ENCODE measurements around the gene CFC1B. TPM values are rescaled to one million over a fixed set of nuclear protein-coding genes. Genes with fewer than 3 reads are reported as not detected.
"Not testable (repeated sequence)": the region's sequence is repeated elsewhere in the genome, so short reads cannot be mapped to it uniquely, and the experiment has no call there.

CFC1B gene
- total RNA-seq (not detected), polyA plus RNA-seq (ENCODE audit: insufficient read length in 6 of 6) (not detected)
- long read RNA-seq, donor 1, result 0 reads
- long read RNA-seq, donor 2, partial matches to known transcripts, result 0 of 29 reads
- long read RNA-seq, donor 2, other reads (novel, unspliced or antisense), result 29 of 29 reads
- long read RNA-seq, donor 3, result 0 reads
- long read RNA-seq, donor 4, result 0 reads
- long read RNA-seq, donor 5, partial matches to known transcripts, result 7 of 7 reads
- long read RNA-seq, donor 5, other reads (novel, unspliced or antisense), result 0 of 7 reads
- long read RNA-seq, donor 6, partial matches to known transcripts, result 0 of 15 reads
- long read RNA-seq, donor 6, other reads (novel, unspliced or antisense), result 15 of 15 reads
- long read RNA-seq, donor 7, result 0 reads
- long read RNA-seq, donor 8, result 0 reads
- long read RNA-seq, donor 9, result 0 reads
- long read RNA-seq, donor 10, result 0 reads
- long read RNA-seq, donor 11, partial matches to known transcripts, result 13 of 45 reads
- long read RNA-seq, donor 11, other reads (novel, unspliced or antisense), result 32 of 45 reads
- long read RNA-seq, donor 12, result 0 reads

- H3K9me3 ChIP-seq; H3K4me3 ChIP-seq; ATAC-seq; intact Hi-C loops (cut with DNase I); H3K36me3 ChIP-seq; DNase-seq; H3K27ac ChIP-seq; H3K4me1 ChIP-seq; H3K27me3 ChIP-seq: not testable (repeated sequence)
Measured at GRCh38 chr2:130520992-130521391, at the start of gene CFC1B. Gene CFC1B (plus strand): TSS chr2:130521222. CDS start chr2:130521485, 263 bp downstream.

GRCh38 chr2:130491073-130491472 is 29.9 kb upstream of the CFC1B start:
- intact Hi-C loops (cut with DNase I); H3K9me3 ChIP-seq; H3K36me3 ChIP-seq; ATAC-seq; H3K4me3 ChIP-seq; H3K4me1 ChIP-seq; H3K27ac ChIP-seq; H3K27me3 ChIP-seq: not testable (repeated sequence)
- peak in 1 of 4 donors; percentile 0 for DNase-seq

GRCh38 chr2:130509228-130509627 is 11.8 kb upstream of the CFC1B start, which contains the start of gene POTEI:
Gene POTEI (minus strand): TSS chr2:130509328. CDS start chr2:130509235, 93 bp downstream.
- DNase-seq; H3K9me3 ChIP-seq; intact Hi-C loops (cut with DNase I); H3K4me3 ChIP-seq; H3K36me3 ChIP-seq; H3K4me1 ChIP-seq; H3K27ac ChIP-seq; H3K27me3 ChIP-seq; ATAC-seq: not testable (repeated sequence)

- H3K36me3 ChIP-seq; H3K27me3 ChIP-seq; H3K4me3 ChIP-seq; H3K27ac ChIP-seq; H3K4me1 ChIP-seq; ATAC-seq; intact Hi-C loops (cut with DNase I); DNase-seq; H3K9me3 ChIP-seq: not testable (repeated sequence)
Measured at GRCh38 chr2:130510807-130511746, 9.9 kb upstream of the CFC1B start.

GRCh38 chr2:130511747-130512451 is 9.1 kb upstream of the CFC1B start:
- H3K27me3 ChIP-seq; H3K4me1 ChIP-seq; ATAC-seq; intact Hi-C loops (cut with DNase I); H3K27ac ChIP-seq; H3K36me3 ChIP-seq; H3K4me3 ChIP-seq; H3K9me3 ChIP-seq; DNase-seq: not testable (repeated sequence)

- intact Hi-C loops (cut with DNase I); H3K27ac ChIP-seq; H3K36me3 ChIP-seq; H3K4me3 ChIP-seq; DNase-seq; ATAC-seq; H3K4me1 ChIP-seq; H3K27me3 ChIP-seq; H3K9me3 ChIP-seq: not testable (repeated sequence)
Measured at GRCh38 chr2:130518516-130519106, 2.4 kb upstream of the CFC1B start.

GRCh38 chr2:130522390-130522789 is 1.4 kb downstream of the CFC1B start:
- H3K27me3 ChIP-seq; H3K27ac ChIP-seq; H3K9me3 ChIP-seq; H3K4me1 ChIP-seq; ATAC-seq; H3K36me3 ChIP-seq; DNase-seq; intact Hi-C loops (cut with DNase I); H3K4me3 ChIP-seq: not testable (repeated sequence)

- H3K4me1 ChIP-seq; intact Hi-C loops (cut with DNase I); H3K27me3 ChIP-seq; H3K4me3 ChIP-seq; H3K27ac ChIP-seq; H3K36me3 ChIP-seq; DNase-seq; H3K9me3 ChIP-seq; ATAC-seq: not testable (repeated sequence)
Measured at GRCh38 chr2:130527365-130527967, 6.4 kb downstream of the CFC1B start.

- H3K27me3 ChIP-seq; H3K9me3 ChIP-seq; ATAC-seq; H3K4me1 ChIP-seq; H3K36me3 ChIP-seq; DNase-seq; intact Hi-C loops (cut with DNase I); H3K4me3 ChIP-seq; H3K27ac ChIP-seq: not testable (repeated sequence)
Measured at GRCh38 chr2:130529545-130529944, 8.5 kb downstream of the CFC1B start.

- H3K27me3 ChIP-seq; DNase-seq; H3K4me3 ChIP-seq; H3K36me3 ChIP-seq; H3K4me1 ChIP-seq; ATAC-seq; intact Hi-C loops (cut with DNase I); H3K9me3 ChIP-seq; H3K27ac ChIP-seq: not testable (repeated sequence)
Measured at GRCh38 chr2:130530212-130530611, 9.2 kb downstream of the CFC1B start.

- intact Hi-C loops (cut with DNase I); DNase-seq; H3K4me1 ChIP-seq; H3K9me3 ChIP-seq; H3K36me3 ChIP-seq; H3K27me3 ChIP-seq; H3K27ac ChIP-seq; ATAC-seq; H3K4me3 ChIP-seq: not testable (repeated sequence)
Measured at GRCh38 chr2:130531225-130531624, 10.2 kb downstream of the CFC1B start.

- H3K27me3 ChIP-seq; ATAC-seq; intact Hi-C loops (cut with DNase I); H3K4me3 ChIP-seq; H3K9me3 ChIP-seq; DNase-seq; H3K36me3 ChIP-seq; H3K4me1 ChIP-seq; H3K27ac ChIP-seq: not testable (repeated sequence)
Measured at GRCh38 chr2:130531672-130532071, 10.7 kb downstream of the CFC1B start.
